Right lobe of liver (tissue), 6 donors: ENCODE data around the gene EMC9. TPM values are rescaled to one million over a fixed set of nuclear protein-coding genes. Genes with fewer than 3 reads are reported as not detected.

Source experiments
- ATAC-seq, 4 donors: fragments of 200-7000 bp; cut with Tn5 transposase; one replicate each; pipeline ENCODE4 v1.9.1; 2020; ENCODE audit warnings: mild to moderate bottlenecking in 4 of 4, moderate library complexity in 4 of 4
- DNase-seq, 3 donors: peaks; one replicate each; pipeline ENCODE4 v3.0.0-alpha.2; 2020
- H3K27ac ChIP-seq, 3 donors: fragments of 200-600 bp; one replicate each; pipeline ENCODE4 v1.8.0; 2022
- H3K27me3 ChIP-seq, 2 donors: fragments of 200-600 bp; one replicate each; pipeline ENCODE4 v1.8.0; 2022
- H3K36me3 ChIP-seq, 4 donors: fragments of 200-600 bp; sonication (generic) in 1 of 4; one replicate each; pipeline versions ENCODE4 v1.5.1 to v1.8.0; 2017 to 2022; ENCODE audit warnings: control low read depth in 1 of 4
- H3K4me1 ChIP-seq, 4 donors: fragments of 200-600 bp; sonication (generic) in 1 of 4; one replicate each; pipeline versions ENCODE4 v1.5.1 to v1.8.0; 2017 to 2022; ENCODE audit warnings: control low read depth in 1 of 4
- H3K4me3 ChIP-seq, 3 donors: fragments of 200-600 bp; one replicate each; pipeline ENCODE4 v1.8.0; 2022
- H3K9me3 ChIP-seq, 4 donors: fragments of 200-600 bp; sonication (generic) in 1 of 4; one replicate each; pipeline versions ENCODE4 v1.5.1 to v1.8.0; 2017 to 2022; ENCODE audit warnings: control low read depth in 1 of 4
- POLR2A ChIP-seq: fragments of 450-650 bp; IDR thresholded peaks from one replicate; pipeline ENCODE4 v1.6.1; 2017; ENCODE audit warnings: antibody characterized with exemption, mild to moderate bottlenecking
- WGBS: methylation state at CpG from one replicate; pipeline ENCODE4 v1.1.6; 2018; ENCODE audit warnings: low coverage, low lambda C conversion rate; ENCODE audit not compliant: insufficient coverage; ENCODE audit errors: missing lambda C conversion rate; 5-methylcytosine and 5-hydroxymethylcytosine counted together
- intact Hi-C, 2 donors: fragments of 100-400 bp; cut with DNase I; formaldehyde crosslinking; loops; one replicate each; pipeline versions ENCODE4 v1.11.2 to v1.14.1; 2022
- total RNA-seq, 6 experiments: library from RNA; depleted of rRNA in 2 of 6; stranded (reverse); fragments of >200 nt in 2 of 6; fragmentation: NEBNext Ultra II Directional in 3 of 6; extraction: Animal tissue kit (Norgen Biotek cat#: 25700) in 3 of 6; gene quantifications; one replicate each; pipeline versions ENCODE4 v1.1.0 to v1.2.4, GENCODE V29; 2016 to 2023
- TF ChIP-seq, protein P1 (sequence below), 4 donors: fragments of 200-600 bp in 3 of 4; fragments of 450-650 bp in 1 of 4; IDR thresholded peaks; one replicate each; pipeline versions ENCODE4 v1.5.1 to v1.8.0; 2016 to 2022; ENCODE audit warnings: antibody characterized with exemption in 4 of 4, mild to moderate bottlenecking in 2 of 4
- donor health status: DM: no; HTN: yes; CAD: no.
- donor health status: DM: no; HTN: no; CAD: no.
- donor health status: DM: no; HTN: no; CAD: no.
- donor health status: DM: no; HTN: yes; CAD: no.
- donor health status: DM: no; HTN: yes; CAD: no.

Gene EMC9
- total RNA-seq, 6 experiments from 2014 or later, result 10.2 to 21.4 (median 11.9) TPM

DNA sequence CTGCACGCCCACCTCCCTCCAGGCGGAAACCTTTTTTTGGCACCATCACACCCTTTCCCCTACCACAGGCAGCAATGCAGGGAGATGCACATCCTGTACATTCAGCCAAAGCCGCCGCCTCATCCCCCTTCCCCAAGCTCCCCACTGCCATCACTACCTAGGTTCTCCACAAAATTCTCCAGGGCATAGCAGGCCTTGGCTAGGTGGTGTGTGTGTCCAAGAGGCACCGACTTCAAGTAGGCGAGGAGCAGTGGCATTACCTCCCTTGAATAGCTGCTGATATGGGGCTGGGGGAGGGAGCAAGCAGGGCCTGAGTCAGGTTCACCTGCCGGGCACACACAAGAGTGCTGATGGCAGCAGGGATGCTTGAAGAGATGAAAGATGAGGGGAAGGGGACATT is 43.6 kb upstream of the EMC9 start:
- Histone ChIP-seq H3K4me3 (no peak overlapping the region), H3K27me3 (no peaks in the 10 kb centered on the region), H3K9me3 (no peaks in the 10 kb centered on the region), H3K27ac (no peak overlapping the region), H3K4me1 (peaks cover 0 to 20% (median 8%) of the 10 kb centered on the region in 4 donors), H3K36me3 (peaks cover 0 to 46% (median 13%) of the 10 kb centered on the region in 4 donors)
- no peak for ATAC-seq
- intact Hi-C loops, result no loop called here
- WGBS, result 100% methylated on average over 4 of the region's 7 CpGs
- DNase-seq, result peak in 1 of 3 donors; percentile 40
- TF ChIP-seq, protein P1, sequence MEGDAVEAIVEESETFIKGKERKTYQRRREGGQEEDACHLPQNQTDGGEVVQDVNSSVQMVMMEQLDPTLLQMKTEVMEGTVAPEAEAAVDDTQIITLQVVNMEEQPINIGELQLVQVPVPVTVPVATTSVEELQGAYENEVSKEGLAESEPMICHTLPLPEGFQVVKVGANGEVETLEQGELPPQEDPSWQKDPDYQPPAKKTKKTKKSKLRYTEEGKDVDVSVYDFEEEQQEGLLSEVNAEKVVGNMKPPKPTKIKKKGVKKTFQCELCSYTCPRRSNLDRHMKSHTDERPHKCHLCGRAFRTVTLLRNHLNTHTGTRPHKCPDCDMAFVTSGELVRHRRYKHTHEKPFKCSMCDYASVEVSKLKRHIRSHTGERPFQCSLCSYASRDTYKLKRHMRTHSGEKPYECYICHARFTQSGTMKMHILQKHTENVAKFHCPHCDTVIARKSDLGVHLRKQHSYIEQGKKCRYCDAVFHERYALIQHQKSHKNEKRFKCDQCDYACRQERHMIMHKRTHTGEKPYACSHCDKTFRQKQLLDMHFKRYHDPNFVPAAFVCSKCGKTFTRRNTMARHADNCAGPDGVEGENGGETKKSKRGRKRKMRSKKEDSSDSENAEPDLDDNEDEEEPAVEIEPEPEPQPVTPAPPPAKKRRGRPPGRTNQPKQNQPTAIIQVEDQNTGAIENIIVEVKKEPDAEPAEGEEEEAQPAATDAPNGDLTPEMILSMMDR (IDR thresholded peaks at IDR 0.05), result no peak
- TF ChIP-seq POLR2A, result no peak

DNA sequence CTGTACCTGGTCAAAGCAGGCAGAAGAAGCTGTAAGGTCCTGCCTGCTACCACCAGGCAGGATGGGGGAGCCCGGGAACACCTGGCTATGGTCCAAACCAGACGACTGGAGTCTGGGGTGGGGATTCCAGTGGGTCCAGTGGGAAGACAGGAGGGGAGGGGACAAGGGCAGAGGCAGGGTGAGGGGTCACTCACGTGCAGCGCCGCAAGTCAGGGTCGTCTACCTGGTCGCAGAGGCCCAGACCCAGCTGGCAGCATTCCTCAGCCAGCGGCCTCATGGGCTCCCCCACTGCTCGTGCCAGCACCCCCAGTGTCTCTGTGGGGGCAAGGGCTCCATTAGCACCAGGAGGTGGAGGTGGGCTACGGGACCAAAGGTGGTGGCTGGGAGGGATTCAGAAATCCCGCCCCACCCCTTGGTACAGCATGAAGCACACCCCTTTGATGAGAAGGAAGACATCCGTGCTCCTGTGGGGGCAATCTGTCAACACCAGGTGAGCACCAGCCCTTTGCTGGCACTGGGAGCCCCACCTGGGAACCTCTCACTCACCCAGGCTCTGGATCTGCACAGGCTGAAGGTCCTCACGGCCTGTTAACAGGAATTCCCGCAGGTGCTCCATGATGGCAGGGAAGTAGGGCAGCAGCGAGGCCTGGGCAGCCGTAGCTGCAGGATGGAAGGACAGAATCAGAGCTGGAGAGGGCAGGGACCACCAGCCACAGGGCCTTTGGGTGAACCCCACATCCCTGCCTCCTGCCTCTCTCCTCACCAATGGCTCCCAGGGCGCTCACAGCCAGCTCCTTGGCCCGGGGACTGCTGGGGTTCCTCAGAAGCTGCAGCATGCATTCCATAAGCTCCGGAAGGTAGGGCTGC is 42.9 kb upstream of the EMC9 start:
- no peaks in the 10 kb centered on the region for H3K9me3 ChIP-seq
- H3K27ac ChIP-seq, result no peak overlapping the region
- H3K4me3 ChIP-seq, result no peak overlapping the region
- peaks cover 0 to 27% (median 11%) of the 10 kb centered on the region in 4 donors for H3K4me1 ChIP-seq
- TF ChIP-seq POLR2A, result no peak
- TF ChIP-seq, protein P1 (IDR thresholded peaks at IDR 0.05), result no peak
- 83% methylated on average over 5 of the region's 19 CpGs for WGBS
- ATAC-seq, result no peak
- DNase-seq, result peak in 1 of 3 donors; percentile 44
- peaks cover 0 to 46% (median 16%) of the 10 kb centered on the region in 4 donors for H3K36me3 ChIP-seq
- no peaks in the 10 kb centered on the region for H3K27me3 ChIP-seq
- intact Hi-C loops, result no loop called here

DNA sequence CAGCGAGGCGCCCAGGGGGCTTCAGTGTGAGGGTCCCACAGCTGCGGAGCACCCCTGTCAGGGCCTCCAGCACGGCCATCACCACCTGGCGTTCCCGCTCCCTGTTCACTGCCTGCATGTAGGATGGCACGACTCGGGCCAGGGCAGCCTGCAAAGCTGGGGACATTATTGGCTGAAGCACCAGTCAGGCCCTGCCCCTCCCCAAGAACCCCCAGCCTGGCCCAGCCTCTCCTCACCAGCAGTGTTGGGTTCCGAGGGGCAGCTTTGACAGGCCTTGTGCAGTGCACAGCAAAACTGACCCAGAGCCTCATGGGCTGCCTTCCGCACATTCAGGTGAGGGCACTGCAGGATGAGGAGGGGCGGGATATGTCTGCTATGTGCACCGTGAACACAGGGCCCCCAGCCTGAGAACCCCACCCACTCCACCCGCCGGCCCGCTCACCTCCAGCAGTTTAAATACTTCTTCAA is 41.7 kb upstream of the EMC9 start:
- no peak for TF ChIP-seq POLR2A
- TF ChIP-seq, protein P1 (IDR thresholded peaks at IDR 0.05), result no peak
- no CpG with 5 or more reads among the region's 15 CpGs for WGBS
- DNase-seq, result peak in 1 of 3 donors; percentile 44

DNA sequence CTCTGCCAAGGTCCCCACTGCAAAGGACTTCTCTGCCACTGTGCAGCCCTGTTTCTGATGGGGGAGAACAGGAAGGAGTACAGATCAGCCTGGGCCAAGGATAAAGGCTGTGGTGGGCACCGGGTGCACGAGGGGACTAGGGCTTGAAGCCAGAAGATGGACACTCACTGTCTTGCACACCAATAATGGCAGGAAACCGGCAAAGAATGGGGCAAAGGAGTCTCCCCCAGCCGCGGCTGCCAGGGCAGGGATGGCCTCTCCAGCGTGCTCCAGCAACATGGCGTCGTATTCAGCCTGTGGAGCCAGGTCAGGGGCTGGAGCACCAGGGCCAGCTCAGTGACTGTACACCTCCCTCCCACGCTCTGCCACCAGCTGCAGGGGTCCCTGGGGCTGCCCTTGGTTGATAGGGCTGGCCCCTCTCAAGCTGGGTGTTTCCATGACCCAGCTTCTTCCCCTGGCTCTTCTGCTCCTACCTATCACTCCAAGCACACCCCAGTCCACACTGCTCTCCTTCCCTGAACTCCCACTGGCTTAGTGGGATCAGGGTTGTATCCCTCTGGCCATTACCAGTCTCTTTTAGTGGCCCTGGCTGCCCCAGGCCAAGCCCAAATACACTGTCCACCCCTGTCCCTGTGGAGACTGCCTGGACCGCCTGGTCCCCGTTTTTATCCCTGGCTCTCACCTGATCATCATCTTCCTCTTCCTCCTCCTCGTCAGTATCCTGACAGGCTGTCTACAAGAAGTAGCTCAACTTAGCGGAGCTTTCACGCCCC is 40.9 kb upstream of the EMC9 start:
- ATAC-seq (no peak), DNase-seq (no peak)
- H3K27me3 ChIP-seq, result no peaks in the 10 kb centered on the region
- H3K4me3 ChIP-seq, result no peak overlapping the region
- H3K27ac ChIP-seq, result no peak overlapping the region
- peaks cover 0 to 46% (median 18%) of the 10 kb centered on the region in 4 donors for H3K36me3 ChIP-seq
- no peak for TF ChIP-seq POLR2A
- TF ChIP-seq, protein P1 (IDR thresholded peaks at IDR 0.05), result no peak
- H3K9me3 ChIP-seq, result no peaks in the 10 kb centered on the region
- H3K4me1 ChIP-seq, result peaks cover 0 to 23% (median 11%) of the 10 kb centered on the region in 4 donors
- WGBS, result 80% methylated on average over 5 of the region's 14 CpGs
- intact Hi-C loops, result no loop called here

More for the DNA sequence above, 41.7 kb upstream of the EMC9 start:
- H3K4me1 ChIP-seq, result peaks cover 0 to 30% (median 15%) of the 10 kb centered on the region in 4 donors
- H3K27me3 ChIP-seq, result no peaks in the 10 kb centered on the region
- H3K27ac ChIP-seq, result no peak overlapping the region
- H3K4me3 ChIP-seq, result no peak overlapping the region
- intact Hi-C loops, result no loop called here
- ATAC-seq, result no peak
- H3K36me3 ChIP-seq, result peaks cover 0 to 46% (median 18%) of the 10 kb centered on the region in 4 donors
- no peaks in the 10 kb centered on the region for H3K9me3 ChIP-seq
